A549 treated with AZD2906 at 1 μM for 4 hours (cell line): ENCODE results near the gene SLC47A1. TPM values are rescaled to one million over a fixed set of nuclear protein-coding genes. Genes with fewer than 3 reads are reported as not detected.

Experiments
- total RNA-seq: library from RNA; stranded (reverse); fragments of 200-300 nt; extraction: Qiagen RNA extraction; gene quantifications from 5 replicates; pipeline ENCODE4 v1.2.3, GENCODE V29; 2022

The SLC47A1 gene, protein sequence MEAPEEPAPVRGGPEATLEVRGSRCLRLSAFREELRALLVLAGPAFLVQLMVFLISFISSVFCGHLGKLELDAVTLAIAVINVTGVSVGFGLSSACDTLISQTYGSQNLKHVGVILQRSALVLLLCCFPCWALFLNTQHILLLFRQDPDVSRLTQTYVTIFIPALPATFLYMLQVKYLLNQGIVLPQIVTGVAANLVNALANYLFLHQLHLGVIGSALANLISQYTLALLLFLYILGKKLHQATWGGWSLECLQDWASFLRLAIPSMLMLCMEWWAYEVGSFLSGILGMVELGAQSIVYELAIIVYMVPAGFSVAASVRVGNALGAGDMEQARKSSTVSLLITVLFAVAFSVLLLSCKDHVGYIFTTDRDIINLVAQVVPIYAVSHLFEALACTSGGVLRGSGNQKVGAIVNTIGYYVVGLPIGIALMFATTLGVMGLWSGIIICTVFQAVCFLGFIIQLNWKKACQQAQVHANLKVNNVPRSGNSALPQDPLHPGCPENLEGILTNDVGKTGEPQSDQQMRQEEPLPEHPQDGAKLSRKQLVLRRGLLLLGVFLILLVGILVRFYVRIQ
- total RNA-seq: 19.8 to 21.4 TPM (median 20.5 TPM) in 5 replicates

DNA sequence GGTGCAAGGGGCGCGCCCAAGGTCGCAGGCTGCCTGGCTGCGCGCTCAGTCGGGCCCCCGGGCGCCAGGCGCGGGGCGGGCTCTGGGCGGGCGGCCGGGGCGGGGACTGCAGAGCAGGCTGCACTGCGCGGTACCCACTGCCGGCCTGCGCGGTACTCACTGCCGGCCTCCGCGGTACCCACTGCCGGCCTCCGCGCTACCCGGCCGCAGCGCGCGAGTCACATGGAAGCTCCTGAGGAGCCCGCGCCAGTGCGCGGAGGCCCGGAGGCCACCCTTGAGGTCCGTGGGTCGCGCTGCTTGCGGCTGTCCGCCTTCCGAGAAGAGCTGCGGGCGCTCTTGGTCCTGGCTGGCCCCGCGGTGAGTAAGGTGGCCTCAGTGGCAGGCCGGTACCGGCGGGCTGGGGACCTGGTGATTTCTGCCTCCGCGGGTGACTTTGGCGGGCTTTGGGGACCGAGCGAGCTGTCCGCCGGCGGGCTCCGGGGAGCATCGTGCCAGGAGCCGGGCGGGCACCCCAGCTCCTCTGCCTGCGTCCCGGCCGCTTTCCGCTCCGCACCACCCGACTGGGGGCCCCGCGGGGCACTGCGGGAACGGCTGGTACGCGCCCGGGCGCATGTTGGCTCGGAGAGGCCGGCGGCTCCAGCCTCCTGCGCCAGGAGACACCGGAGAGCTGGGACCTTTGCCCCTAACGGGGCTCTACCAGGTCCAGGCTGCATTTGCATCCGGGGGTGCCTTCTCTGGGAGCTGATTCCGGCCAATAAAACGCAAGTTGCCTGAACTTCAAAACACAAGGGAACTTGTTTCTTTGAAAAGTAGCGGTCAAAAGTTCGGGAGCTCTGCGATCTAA lies at the start of gene SLC47A1:
Gene SLC47A1 (plus strand): TSS at position 137 of the 844 bp plus-strand sequence. CDS start 86 bp downstream, at position 223.

Other genes with a start within 250 kb of the SLC47A1 start
- gene B9D1, start 171.1 kb upstream of the SLC47A1 start, total RNA-seq: 45.4 to 49.0 TPM (median 47.0 TPM) in 5 replicates
- 26.4 to 32.9 TPM (median 27.0 TPM) in 5 replicates for gene MAPK7, start 155.4 kb upstream of the SLC47A1 start, total RNA-seq
- 0.09 to 0.27 TPM (median 0.10 TPM) in 5 replicates for gene MFAP4, start 146.7 kb upstream of the SLC47A1 start, total RNA-seq
- 0.14 to 0.67 TPM (median 0.51 TPM) in 5 replicates for gene RNF112, start 122.6 kb upstream of the SLC47A1 start, total RNA-seq
- 148 to 171 TPM (median 159 TPM) in 5 replicates for gene ALDH3A2, start 114.9 kb downstream of the SLC47A1 start, total RNA-seq
- 0.03 to 0.11 TPM (median 0.07 TPM) in 4 of 5 replicates, not detected in the other for gene SLC47A2, start 182.7 kb downstream of the SLC47A1 start, total RNA-seq
- 780 to 1,158 TPM (median 793 TPM) in 5 replicates for gene ALDH3A1, start 214.4 kb downstream of the SLC47A1 start, total RNA-seq